Activated T-cell treated with anti-CD3 and anti-CD28 coated beads, Interleukin-2, amount 50 U/mL, for 48 hours (primary cell): ENCODE measurements around the gene CIDEC.

Source experiments
- DNase-seq, 2 experiments: peaks; one replicate each; pipeline ENCODE4 v3.0.0-alpha.2; 2020

CIDEC gene

GRCh38 chr3:9843715-9844438 lies 36.2 kb downstream of the CIDEC start, which contains the start of gene RPUSD3:
Gene RPUSD3 (minus strand): TSS chr3:9844008. CDS start chr3:9843990, 18 bp downstream.
- peak; percentile 99 for DNase-seq

- no peak for DNase-seq
Measured at GRCh38 chr3:9841015-9841414, 39.0 kb downstream of the CIDEC start.

GRCh38 chr3:9838856-9839255 lies 41.2 kb downstream of the CIDEC start:
- no peak for DNase-seq

- no peak for DNase-seq
Measured at GRCh38 chr3:9837701-9838582, 42.1 kb downstream of the CIDEC start.

GRCh38 chr3:9834520-9835380 lies 45.3 kb downstream of the CIDEC start:
- DNase-seq, result no peak

GRCh38 chr3:9833078-9833477 lies 47.0 kb downstream of the CIDEC start:
- DNase-seq, result no peak

GRCh38 chr3:9831253-9831652 lies 48.8 kb downstream of the CIDEC start:
- DNase-seq, result no peak

GRCh38 chr3:9828801-9829755 lies 51.0 kb downstream of the CIDEC start:
- DNase-seq, result no peak

GRCh38 chr3:9826815-9827573 lies 53.1 kb downstream of the CIDEC start:
- DNase-seq, result peak in 1 of 2 experiments; percentile 37

GRCh38 chr3:9825451-9826040 lies 54.5 kb downstream of the CIDEC start:
- DNase-seq, result no peak

GRCh38 chr3:9820946-9821345 lies 59.1 kb downstream of the CIDEC start:
- no peak for DNase-seq

GRCh38 chr3:9820543-9820942 lies 59.5 kb downstream of the CIDEC start:
- DNase-seq, result no peak

- no peak for DNase-seq
Measured at GRCh38 chr3:9818666-9819335, 61.3 kb downstream of the CIDEC start.

- DNase-seq, result no peak
Measured at GRCh38 chr3:9817436-9817835, 62.6 kb downstream of the CIDEC start.
